CD4-positive, alpha-beta T cell treated with Interleukin-4 for 1 hour (primary cell): ENCODE measurements around the gene SERPINB5.

ENCODE experiments used
- DNase-seq, 2 donors: peaks; one replicate each; pipeline ENCODE4 v3.0.0-alpha.2; 2020 to 2022

Gene SERPINB5

GRCh38 chr18:63534615-63535014, 57.9 kb downstream of the SERPINB5 start:
- no peak for DNase-seq

GRCh38 chr18:63539904-63540510, 63.2 kb downstream of the SERPINB5 start:
- no peak for DNase-seq

GRCh38 chr18:63542069-63542468, 65.3 kb downstream of the SERPINB5 start, which contains the start of gene SERPINB12:
SERPINB12 (plus strand) TSS chr18:63542369; CDS start chr18:63556160, 13,791 bp downstream.
- DNase-seq = no peak

- DNase-seq = no peak
Measured at GRCh38 chr18:63544017-63544416, 67.3 kb downstream of the SERPINB5 start.

GRCh38 chr18:63545000-63545399, 68.2 kb downstream of the SERPINB5 start:
- no peak for DNase-seq

GRCh38 chr18:63550068-63550467, 73.3 kb downstream of the SERPINB5 start:
- DNase-seq = no peak

- no peak for DNase-seq
Measured at GRCh38 chr18:63551769-63552168, 75.0 kb downstream of the SERPINB5 start.

GRCh38 chr18:63552581-63552980, 75.8 kb downstream of the SERPINB5 start:
- no peak for DNase-seq

- no peak for DNase-seq
Measured at GRCh38 chr18:63553081-63553480, 76.3 kb downstream of the SERPINB5 start.
